Prostate gland (tissue), 2 donors: ENCODE data around the gene RABL3. TPM values are rescaled to one million over a fixed set of nuclear protein-coding genes. Genes with fewer than 3 reads are reported as not detected.
"Not testable (repeated sequence)": the region's sequence is repeated elsewhere in the genome, so short reads cannot be mapped to it uniquely, and the experiment has no call there.

Experiments used
- DNase-seq: peaks from one replicate; pipeline ENCODE4 v3.0.0-alpha.2; 2019; ENCODE audit warnings: low spot score
- H3K27ac ChIP-seq, 2 donors: fragments of 200-600 bp; sonication (generic); 2 replicates each; pipeline ENCODE4 v1.5.1; 2017 to 2019
- H3K27me3 ChIP-seq: fragments of 200-600 bp; sonication (generic); replicated peaks from 2 replicates; pipeline ENCODE4 v1.5.1; 2019; ENCODE audit not compliant: insufficient read depth
- H3K36me3 ChIP-seq, 2 donors: fragments of 200-600 bp; sonication (generic); 1 replicate in 1 of 2; 2 replicates in 1 of 2; pipeline versions ENCODE4 v1.5.1 to v1.8.1; 2017 to 2019
- H3K4me1 ChIP-seq: fragments of 200-600 bp; sonication (generic); replicated peaks from 2 replicates; pipeline ENCODE4 v1.5.1; 2019
- H3K4me3 ChIP-seq, 2 donors: fragments of 200-600 bp; sonication (generic); 2 replicates each; pipeline ENCODE4 v1.5.1; 2017 to 2019
- H3K9me3 ChIP-seq: fragments of 200-600 bp; sonication (generic); 2 replicates; pipeline ENCODE4 v1.5.1; 2017
- CTCF ChIP-seq, 4 experiments: fragments of 200-600 bp in 2 of 4; fragments of 450-650 bp in 2 of 4; sonication (generic) in 2 of 4; IDR thresholded peaks; 1 replicate in 3 of 4; 2 replicates in 1 of 4; pipeline ENCODE4 v1.5.1; 2016 to 2019; ENCODE audit warnings: antibody characterized with exemption in 4 of 4, mild to moderate bottlenecking in 2 of 4, moderate library complexity in 2 of 4
- POLR2A ChIP-seq: fragments of 450-650 bp; IDR thresholded peaks from one replicate; pipeline ENCODE4 v1.6.1; 2016; ENCODE audit warnings: antibody characterized with exemption, mild to moderate bottlenecking
- POLR2AphosphoS5 ChIP-seq: sonication (generic); formaldehyde crosslinking; IDR thresholded peaks from one replicate; pipeline ENCODE4 v1.6.1; 2017; ENCODE audit warnings: antibody characterized with exemption
- WGBS: methylation state at CpG from one replicate; pipeline ENCODE4 v1.1.5; 2018; 5-methylcytosine and 5-hydroxymethylcytosine counted together
- intact Hi-C: fragments of 100-400 bp; cut with DNase I; formaldehyde crosslinking; loops from one replicate; pipeline ENCODE4 v1.14.2; 2022
- total RNA-seq, 2 donors: library from RNA; depleted of rRNA; stranded (reverse); fragments of >200 nt; gene quantifications; one replicate each; pipeline ENCODE4 v1.1.0, GENCODE V29; 2016

Gene RABL3
- total RNA-seq, 2 donors from 2014 or later: 13.5 to 24.2 TPM

- Histone ChIP-seq H3K27me3 (no peaks in the 10 kb centered on the region), H3K36me3 (no peaks in the 10 kb centered on the region), H3K4me3 (no peak overlapping the region), H3K9me3 (no peaks in the 10 kb centered on the region), H3K4me1 (no peaks in the 10 kb centered on the region), H3K27ac (no peak overlapping the region)
- intact Hi-C loops: no loop called here
- TF ChIP-seq POLR2A (no peak), POLR2AphosphoS5 (no peak), CTCF (IDR thresholded peaks at IDR 0.05) (no peak)
- WGBS: 67% methylated on average over 1 of the region's 1 CpG
- no peak for DNase-seq
Observed at GRCh38 chr3:120763601-120764000, 21.3 kb upstream of the RABL3 start.

- H3K27me3 ChIP-seq: no peaks in the 10 kb centered on the region
- DNase-seq: no peak
- H3K9me3 ChIP-seq: no peaks in the 10 kb centered on the region
- H3K4me3 ChIP-seq: no peak overlapping the region
- intact Hi-C loops: no loop called here
- TF ChIP-seq POLR2A: no peak
- TF ChIP-seq CTCF (IDR thresholded peaks at IDR 0.05): no peak
- TF ChIP-seq POLR2AphosphoS5: no peak
- H3K36me3 ChIP-seq: no peaks in the 10 kb centered on the region
- no peaks in the 10 kb centered on the region for H3K4me1 ChIP-seq
- WGBS: 69% methylated on average over 1 of the region's 1 CpG
- H3K27ac ChIP-seq: no peak overlapping the region
Observed at GRCh38 chr3:120762615-120763014, 20.3 kb upstream of the RABL3 start.

- 85% methylated on average over 4 of the region's 4 CpGs for WGBS
- H3K4me1 ChIP-seq, DNase-seq, H3K27ac ChIP-seq, H3K36me3 ChIP-seq, H3K4me3 ChIP-seq, H3K9me3 ChIP-seq, intact Hi-C loops, H3K27me3 ChIP-seq: not testable (repeated sequence)
Observed at GRCh38 chr3:120758551-120758950, 16.2 kb upstream of the RABL3 start.

- no peak for TF ChIP-seq CTCF (IDR thresholded peaks at IDR 0.05)
- TF ChIP-seq POLR2AphosphoS5: no peak
- no peak for TF ChIP-seq POLR2A
- 85% methylated on average over 2 of the region's 2 CpGs for WGBS
- H3K9me3 ChIP-seq: no peaks in the 10 kb centered on the region
Observed at GRCh38 chr3:120756061-120756460, 13.7 kb upstream of the RABL3 start.

GRCh38 chr3:120753810-120754209, 11.5 kb upstream of the RABL3 start:
- TF ChIP-seq POLR2A (no peak), CTCF (IDR thresholded peaks at IDR 0.05) (no peak), POLR2AphosphoS5 (no peak)
- H3K36me3 ChIP-seq: no peaks in the 10 kb centered on the region
- intact Hi-C loops: no loop called here

More at GRCh38 chr3:120756061-120756460, 13.7 kb upstream of the RABL3 start:
- intact Hi-C loops: no loop called here
- Histone ChIP-seq H3K4me1 (no peaks in the 10 kb centered on the region), H3K36me3 (no peaks in the 10 kb centered on the region), H3K27ac (no peak overlapping the region), H3K27me3 (no peaks in the 10 kb centered on the region), H3K4me3 (no peak overlapping the region)
- DNase-seq: no peak

More at GRCh38 chr3:120753810-120754209, 11.5 kb upstream of the RABL3 start:
- no peaks in the 10 kb centered on the region for H3K27me3 ChIP-seq
- no peak for DNase-seq
- H3K4me1 ChIP-seq: no peaks in the 10 kb centered on the region
- no peaks in the 10 kb centered on the region for H3K9me3 ChIP-seq
- H3K27ac ChIP-seq: no peak overlapping the region
- no peak overlapping the region for H3K4me3 ChIP-seq
